Psoas muscle (tissue), 8 donors: ENCODE results near the gene ABR. TPM values are rescaled to one million over a fixed set of nuclear protein-coding genes. Genes with fewer than 3 reads are reported as not detected.
"Not testable (repeated sequence)": the region's sequence is repeated elsewhere in the genome, so short reads cannot be mapped to it uniquely, and the experiment has no call there.

Source experiments
- ATAC-seq, 4 donors: fragments of 200-7000 bp; cut with Tn5 transposase; one replicate each; pipeline ENCODE4 v1.9.1; 2020; ENCODE audit warnings: moderate library complexity in 3 of 4, mild to moderate bottlenecking in 2 of 4
- DNase-seq, 2 donors: peaks; one replicate each; pipeline ENCODE4 v3.0.0-alpha.2; 2020
- H3K27ac ChIP-seq: fragments of 200-600 bp; one replicate; pipeline ENCODE4 v1.8.0; 2022
- H3K27me3 ChIP-seq, 3 donors: fragments of 200-600 bp in 1 of 3; one replicate each; pipeline versions ENCODE4 v1.6.1 to v1.8.0; 2013 to 2022; ENCODE audit warnings: low read length in 2 of 3, mild to moderate bottlenecking in 2 of 3, moderate library complexity in 1 of 3; ENCODE audit not compliant: insufficient read depth in 3 of 3
- H3K36me3 ChIP-seq, 2 donors: fragments of 200-600 bp in 1 of 2; one replicate each; pipeline versions ENCODE4 v1.6.1 to v1.8.0; 2013 to 2022; ENCODE audit warnings: low read depth in 1 of 2, mild to moderate bottlenecking in 1 of 2, moderate library complexity in 1 of 2; ENCODE audit not compliant: insufficient read depth in 1 of 2
- H3K4me1 ChIP-seq: fragments of 200-600 bp; one replicate; pipeline ENCODE4 v1.8.0; 2022
- H3K4me3 ChIP-seq: fragments of 200-600 bp; one replicate; pipeline ENCODE4 v1.8.0; 2022; ENCODE audit warnings: mild to moderate bottlenecking
- H3K9me3 ChIP-seq: fragments of 200-600 bp; one replicate; pipeline ENCODE4 v1.8.0; 2022
- CTCF ChIP-seq: fragments of 200-600 bp; IDR thresholded peaks from one replicate; pipeline ENCODE4 v1.8.0; 2022; ENCODE audit warnings: antibody characterized with exemption
- WGBS, 3 donors: extraction: QIAGEN DNeasy Blood & Tissue Kit; methylation state at CpG; one replicate each; pipeline versions ENCODE4 v1.1.6 to v1.1.7; 2013; 5-methylcytosine and 5-hydroxymethylcytosine counted together
- intact Hi-C, 2 donors: fragments of 100-400 bp; cut with DNase I; formaldehyde crosslinking; loops; one replicate each; pipeline versions ENCODE4 v1.11.0 to v1.14.2; 2022
- polyA plus RNA-seq, 3 donors: library from polyadenylated mRNA; stranded (reverse); fragments of 200-250 nt; gene quantifications; one replicate each; pipeline ENCODE4 v1.2.3, GENCODE V29; 2013
- total RNA-seq, 4 donors: library from RNA; stranded (reverse); fragmentation: NEBNext Ultra II Directional in 2 of 4; extraction: Animal tissue kit (Norgen Biotek cat#: 25700) in 2 of 4; gene quantifications; one replicate each; pipeline versions ENCODE4 v1.2.1 to v1.2.4, GENCODE V29; 2021 to 2023
- donor health status: healthy with polysubstance abuse.
- donor health status: DM: no; HTN: no; CAD: no; lungs with moderate emphysema.
- donor health status: Bipolar disorder and iron deficiency.
- donor health status: healthy.
- donor health status: DM: yes; HTN: yes; CAD: no.
- donor health status: DM: no; HTN: no; CAD: no.
- donor health status: DM: no; HTN: no; CAD: no.
- donor health status: DM: yes; HTN: yes; CAD: no.

ABR gene
- total and polyA plus RNA-seq, 7 donors = 5.8 to 25.4 (median 9.8) TPM

GRCh38 chr17:1077581-1077985 lies 102.2 kb downstream of the ABR start:
- Histone ChIP-seq H3K9me3 (no peaks in the 10 kb centered on the region), H3K4me1 (peaks cover 5% of the 10 kb centered on the region), H3K4me3 (no peak overlapping the region), H3K27me3 (no peaks in the 10 kb centered on the region), H3K27ac (no peak overlapping the region), H3K36me3 (peaks cover 0 to 14% of the 10 kb centered on the region in 2 donors)
- no peak for TF ChIP-seq CTCF
- DNase-seq (peak; percentile 4 to 14), ATAC-seq (no peak)
- intact Hi-C loops = no loop called here
- 91 to 95% (median 92%) methylated on average over 6 to 10 of the region's 10 CpGs for WGBS, 3 donors

- Histone ChIP-seq H3K27me3 (no peaks in the 10 kb centered on the region), H3K36me3 (peaks cover 0 to 19% of the 10 kb centered on the region in 2 donors), H3K4me1 (peaks cover 5% of the 10 kb centered on the region), H3K27ac (no peak overlapping the region), H3K9me3 (no peaks in the 10 kb centered on the region), H3K4me3 (no peak overlapping the region)
- intact Hi-C loops = no loop called here
- ATAC-seq (no peak), DNase-seq (peak; percentile 1 to 24)
- no peak for TF ChIP-seq CTCF
- whole genome bisulfite sequencing, 3 donors = 88 to 92% (median 91%) methylated on average over 6 of the region's 6 CpGs
Measured at GRCh38 chr17:1076982-1077302, 102.8 kb downstream of the ABR start.

- no peaks in the 10 kb centered on the region for H3K27me3 ChIP-seq
- ATAC-seq (peak in 2 of 4 donors; percentile 15 to 41), DNase-seq (peak; percentile 7 to 42)
- H3K4me3 ChIP-seq = no peak overlapping the region
- WGBS, 3 donors = 76 to 86% (median 85%) methylated on average over 15 of the region's 15 CpGs
- H3K36me3 ChIP-seq = peaks cover 0 to 24% of the 10 kb centered on the region in 2 donors
- H3K27ac ChIP-seq = no peak overlapping the region
- H3K9me3 ChIP-seq = no peaks in the 10 kb centered on the region
- peaks cover 5% of the 10 kb centered on the region for H3K4me1 ChIP-seq
- no peak for TF ChIP-seq CTCF
- intact Hi-C loops = no loop called here
Measured at GRCh38 chr17:1076299-1076981, 103.3 kb downstream of the ABR start.

- H3K36me3 ChIP-seq = peaks cover 0 to 33% of the 10 kb centered on the region in 2 donors
- WGBS, 3 donors = 50 to 61% (median 59%) methylated on average over 20 of the region's 20 CpGs
Measured at GRCh38 chr17:1074886-1075605, 104.7 kb downstream of the ABR start.

GRCh38 chr17:1073963-1074625 lies 105.7 kb downstream of the ABR start:
- 94 to 96% (median 95%) methylated on average over 15 of the region's 15 CpGs for WGBS, 3 donors
- H3K27ac ChIP-seq, ATAC-seq: not testable (repeated sequence)

More at GRCh38 chr17:1074886-1075605, 104.7 kb downstream of the ABR start:
- Histone ChIP-seq H3K27ac (peak overlapping the region; percentile 58), H3K27me3 (no peaks in the 10 kb centered on the region), H3K4me1 (peaks cover 5% of the 10 kb centered on the region), H3K9me3 (no peaks in the 10 kb centered on the region), H3K4me3 (no peak overlapping the region)
- peak; percentile 67 to 91 (median 87) for ATAC-seq
- intact Hi-C loops = no loop called here
- TF ChIP-seq CTCF = no peak
- DNase-seq = peak; percentile 18 to 67

More at GRCh38 chr17:1073963-1074625, 105.7 kb downstream of the ABR start:
- H3K9me3 ChIP-seq, H3K4me3 ChIP-seq, intact Hi-C loops, H3K27me3 ChIP-seq, H3K4me1 ChIP-seq: not testable (repeated sequence)
- DNase-seq = peak; percentile 4 to 29
- peaks cover 0 to 38% of the 10 kb centered on the region in 2 donors for H3K36me3 ChIP-seq
